Mammary epithelial cell (primary cell): ENCODE data around the gene STK33.

Source experiments
- CTCF ChIP-seq, 2 donors: IDR thresholded peaks in 1 of 2; conservative IDR thresholded peaks in 1 of 2; 2 replicates each; pipeline ENCODE4 v1.5.1; 2011 to 2012; ENCODE audit warnings: inconsistent platforms in 2 of 2, low read length in 2 of 2, mild to moderate bottlenecking in 2 of 2, control low read depth in 1 of 2, low read depth in 1 of 2; ENCODE audit not compliant: insufficient read depth in 1 of 2; ENCODE audit errors: extremely low read depth in 1 of 2
- EZH2 ChIP-seq: IDR thresholded peaks from 2 replicates; pipeline ENCODE4 v1.6.1; 2012; ENCODE audit warnings: low read length, inconsistent platforms, borderline replicate concordance

- TF ChIP-seq CTCF (conservative IDR thresholded peaks at IDR 0.05 in 1 of 2, IDR thresholded peaks at IDR 0.05 in 1 of 2; ENCODE audit: extremely low read depth in 1 of 2, insufficient read depth in 1 of 2, low read depth in 1 of 2, low read length in 2 of 2) (no peak), EZH2 (no peak)
Measured at GRCh38 chr11:8544807-8545206, 49.2 kb downstream of the STK33 start.
